Ishikawa (cell line): ENCODE data around the gene APLF.

Experiments used
- CREB1 ChIP-seq: IDR thresholded peaks from 2 replicates; pipeline ENCODE4 v1.6.1; 2012; ENCODE audit warnings: low read depth
- EP300 ChIP-seq: IDR thresholded peaks from 2 replicates; pipeline ENCODE4 v1.6.1; 2012; ENCODE audit warnings: borderline replicate concordance
- RAD21 ChIP-seq: IDR thresholded peaks from 2 replicates; pipeline ENCODE4 v1.6.1; 2012; ENCODE audit warnings: low read depth
- YY1 ChIP-seq: IDR thresholded peaks from 2 replicates; pipeline ENCODE4 v1.6.1; 2012; ENCODE audit warnings: low read depth

- TF ChIP-seq CREB1: no peak
- TF ChIP-seq RAD21: peak; percentile 42
- no peak for TF ChIP-seq YY1
- TF ChIP-seq EP300: no peak
Measured at GRCh38 chr2:68487773-68488355, 20.5 kb downstream of the APLF start.
